ENCODE data around the gene GALNT15. TPM values are rescaled to one million over a fixed set of nuclear protein-coding genes. Genes with fewer than 3 reads are reported as not detected.

Gene GALNT15
- polyA plus RNA-seq, 1 donor (not counting 4 experiments of a cell fraction or from before 2014, with no cell fraction given) = not detected

DNA sequence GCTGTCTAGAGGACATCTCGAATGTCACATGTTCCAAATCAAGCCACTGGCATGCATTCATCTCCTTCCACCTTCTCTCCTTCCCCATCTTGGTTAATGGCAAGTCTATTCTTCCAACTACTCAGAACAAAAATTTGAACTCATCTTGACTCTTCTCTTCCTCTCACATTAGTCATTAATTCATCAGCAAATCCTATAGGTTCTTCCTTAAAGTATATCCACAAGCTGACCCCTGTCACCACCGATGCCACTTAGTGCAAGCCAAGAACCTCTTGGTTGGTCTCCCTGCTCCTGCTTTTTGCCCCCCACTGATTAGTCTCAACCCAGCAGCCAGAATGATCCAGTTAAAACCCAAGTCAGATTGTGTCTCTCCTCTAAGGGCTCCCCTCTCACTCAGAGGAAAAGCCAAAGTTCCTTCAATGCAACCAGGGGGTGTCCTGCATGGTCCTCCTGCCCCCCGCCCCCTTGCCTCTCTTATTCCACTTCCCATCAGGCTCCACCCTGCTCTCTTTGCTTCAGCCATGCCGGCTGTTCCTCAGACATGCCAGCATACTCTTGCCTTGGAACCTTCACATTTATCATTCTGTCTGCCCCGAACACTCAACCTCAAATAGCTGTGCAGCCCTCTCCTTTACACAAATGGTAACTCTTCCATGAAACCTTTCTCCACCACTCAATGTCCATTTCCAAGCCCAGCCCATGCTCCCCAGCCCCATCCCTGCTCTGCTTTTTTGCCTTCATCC lies 1.0 kb upstream of the GALNT15 start:
- H3K9me3 ChIP-seq (ENCODE audit: control insufficient read depth, low read depth, low read length) = no peaks in the 10 kb centered on the region
- no peaks in the 10 kb centered on the region for H3K9me1 ChIP-seq (ENCODE audit: control insufficient read depth, extremely low read depth, insufficient read depth, low read length)
- H3K9ac ChIP-seq (ENCODE audit: control insufficient read depth, extremely low read depth, insufficient read depth, low read length) = no peak overlapping the region
- no peaks in the 10 kb centered on the region for H3K79me2 ChIP-seq (ENCODE audit: control insufficient read depth, insufficient read depth, low read length)
- no peaks in the 10 kb centered on the region for H4K20me1 ChIP-seq (ENCODE audit: control insufficient read depth, extremely low read depth, insufficient read depth, low read length)
- no peak overlapping the region for H3K4me2 ChIP-seq (ENCODE audit: control insufficient read depth, extremely low read depth, insufficient read depth, low read depth, low read length)
- peaks cover 4% of the 10 kb centered on the region for H3K4me1 ChIP-seq (ENCODE audit: control insufficient read depth, extremely low read depth, insufficient read depth, low read length)
- no peak for TF ChIP-seq EZH2 (IDR thresholded peaks at IDR 0.05; ENCODE audit: low read length)
- TF ChIP-seq, protein P1, sequence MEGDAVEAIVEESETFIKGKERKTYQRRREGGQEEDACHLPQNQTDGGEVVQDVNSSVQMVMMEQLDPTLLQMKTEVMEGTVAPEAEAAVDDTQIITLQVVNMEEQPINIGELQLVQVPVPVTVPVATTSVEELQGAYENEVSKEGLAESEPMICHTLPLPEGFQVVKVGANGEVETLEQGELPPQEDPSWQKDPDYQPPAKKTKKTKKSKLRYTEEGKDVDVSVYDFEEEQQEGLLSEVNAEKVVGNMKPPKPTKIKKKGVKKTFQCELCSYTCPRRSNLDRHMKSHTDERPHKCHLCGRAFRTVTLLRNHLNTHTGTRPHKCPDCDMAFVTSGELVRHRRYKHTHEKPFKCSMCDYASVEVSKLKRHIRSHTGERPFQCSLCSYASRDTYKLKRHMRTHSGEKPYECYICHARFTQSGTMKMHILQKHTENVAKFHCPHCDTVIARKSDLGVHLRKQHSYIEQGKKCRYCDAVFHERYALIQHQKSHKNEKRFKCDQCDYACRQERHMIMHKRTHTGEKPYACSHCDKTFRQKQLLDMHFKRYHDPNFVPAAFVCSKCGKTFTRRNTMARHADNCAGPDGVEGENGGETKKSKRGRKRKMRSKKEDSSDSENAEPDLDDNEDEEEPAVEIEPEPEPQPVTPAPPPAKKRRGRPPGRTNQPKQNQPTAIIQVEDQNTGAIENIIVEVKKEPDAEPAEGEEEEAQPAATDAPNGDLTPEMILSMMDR (optimal IDR thresholded peaks at IDR 0.05 in 1 of 3, IDR thresholded peaks at IDR 0.05 in 1 of 3, conservative IDR thresholded peaks at IDR 0.05 in 1 of 3; ENCODE audit: extremely low read depth in 1 of 3, insufficient read depth in 2 of 3, low read length in 3 of 3) = no peak
- H3K4me3 ChIP-seq (ENCODE audit: control insufficient read depth in 2 of 3, extremely low read depth in 1 of 3, insufficient read depth in 2 of 3, low read depth in 1 of 3, low read length in 3 of 3) = no peak overlapping the region
- H3K36me3 ChIP-seq (ENCODE audit: control insufficient read depth in 2 of 2, extremely low read depth in 1 of 2, insufficient read depth in 2 of 2, low read length in 2 of 2) = no peaks in the 10 kb centered on the region
- no peak for DNase-seq (ENCODE audit: low read depth, low spot score)
- H3K27me3 ChIP-seq (ENCODE audit: control insufficient read depth, extremely low read depth, insufficient read depth, low read length) = peaks cover 12% of the 10 kb centered on the region
- no peak overlapping the region for H3K27ac ChIP-seq (ENCODE audit: control insufficient read depth, insufficient read depth, low read length)
- no peak for FAIRE-seq
- dilution Hi-C loops (cut with MboI; ENCODE audit: extremely low pct_ligation_motif_present, low sequenced_read_pairs) = no loop called here
- no peak overlapping the region for H2AFZ ChIP-seq (ENCODE audit: control insufficient read depth, low read length)

DNA sequence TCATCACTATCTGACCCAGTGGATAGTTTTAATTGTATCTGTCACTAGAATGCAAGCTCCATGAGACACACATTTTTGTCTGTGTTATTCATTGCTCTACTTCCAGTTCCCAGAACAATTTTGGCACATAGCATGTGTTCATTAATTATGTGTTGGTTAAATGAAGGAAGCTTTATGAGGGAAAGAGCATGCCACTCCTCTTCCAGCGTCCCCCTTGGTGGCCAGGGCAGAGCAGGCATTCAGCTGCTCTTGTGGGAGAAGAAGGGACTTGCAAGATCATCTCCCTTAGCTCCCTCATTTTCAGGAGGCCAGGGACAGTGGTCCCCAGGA lies 489 bp upstream of the GALNT15 start:
- peak overlapping the region; percentile 29 for H3K4me2 ChIP-seq (ENCODE audit: control insufficient read depth, extremely low read depth, insufficient read depth, low read depth, low read length)
- no peaks in the 10 kb centered on the region for H3K36me3 ChIP-seq (ENCODE audit: control insufficient read depth in 2 of 2, extremely low read depth in 1 of 2, insufficient read depth in 2 of 2, low read length in 2 of 2)
- no peak overlapping the region for H3K9ac ChIP-seq (ENCODE audit: control insufficient read depth, extremely low read depth, insufficient read depth, low read length)
- H3K27me3 ChIP-seq (ENCODE audit: control insufficient read depth, extremely low read depth, insufficient read depth, low read length) = peaks cover 12% of the 10 kb centered on the region
- no peak overlapping the region for H2AFZ ChIP-seq (ENCODE audit: control insufficient read depth, low read length)
- dilution Hi-C loops (cut with MboI; ENCODE audit: extremely low pct_ligation_motif_present, low sequenced_read_pairs) = no loop called here
- FAIRE-seq (no peak), DNase-seq (ENCODE audit: low read depth, low spot score) (no peak)
- H3K4me3 ChIP-seq (ENCODE audit: control insufficient read depth in 2 of 3, extremely low read depth in 1 of 3, insufficient read depth in 2 of 3, low read depth in 1 of 3, low read length in 3 of 3) = no peak overlapping the region
- H4K20me1 ChIP-seq (ENCODE audit: control insufficient read depth, extremely low read depth, insufficient read depth, low read length) = no peaks in the 10 kb centered on the region
- H3K27ac ChIP-seq (ENCODE audit: control insufficient read depth, insufficient read depth, low read length) = no peak overlapping the region
- H3K4me1 ChIP-seq (ENCODE audit: control insufficient read depth, extremely low read depth, insufficient read depth, low read length) = peaks cover 4% of the 10 kb centered on the region
- no peaks in the 10 kb centered on the region for H3K79me2 ChIP-seq (ENCODE audit: control insufficient read depth, insufficient read depth, low read length)
- no peak for TF ChIP-seq EZH2 (IDR thresholded peaks at IDR 0.05; ENCODE audit: low read length)
- TF ChIP-seq, protein P1 (optimal IDR thresholded peaks at IDR 0.05 in 1 of 3, IDR thresholded peaks at IDR 0.05 in 1 of 3, conservative IDR thresholded peaks at IDR 0.05 in 1 of 3; ENCODE audit: extremely low read depth in 1 of 3, insufficient read depth in 2 of 3, low read length in 3 of 3) = no peak
- no peaks in the 10 kb centered on the region for H3K9me1 ChIP-seq (ENCODE audit: control insufficient read depth, extremely low read depth, insufficient read depth, low read length)
- H3K9me3 ChIP-seq (ENCODE audit: control insufficient read depth, low read depth, low read length) = no peaks in the 10 kb centered on the region

Measured in keratinocyte (primary cell).